Left ventricle myocardium inferior (tissue), 1 donor: ENCODE data around the gene PCDH10. TPM values are rescaled to one million over a fixed set of nuclear protein-coding genes. Genes with fewer than 3 reads are reported as not detected.
A peak's percentile ranks its signal among the peaks of the same experiment; 100 is the strongest.

ENCODE experiments used
- DNase-seq: peaks from one replicate; pipeline ENCODE4 v3.0.0-alpha.2; 2020
- H3K27ac ChIP-seq: fragments of 200-600 bp; replicated peaks from 2 replicates; pipeline ENCODE4 v1.8.0; 2021
- H3K27me3 ChIP-seq: fragments of 200-600 bp; 2 replicates; pipeline ENCODE4 v1.8.0; 2021; ENCODE audit warnings: low read depth
- H3K36me3 ChIP-seq: fragments of 200-600 bp; 2 replicates; pipeline ENCODE4 v1.8.0; 2021
- H3K4me1 ChIP-seq: fragments of 200-600 bp; 2 replicates; pipeline ENCODE4 v1.8.0; 2021
- H3K4me3 ChIP-seq: fragments of 200-600 bp; 2 replicates; pipeline ENCODE4 v1.8.0; 2021; ENCODE audit warnings: mild to moderate bottlenecking, moderate library complexity
- H3K9me3 ChIP-seq: fragments of 200-600 bp; replicated peaks from 2 replicates; pipeline ENCODE4 v1.8.0; 2021
- intact Hi-C: fragments of 100-400 bp; cut with micrococcal nuclease; formaldehyde crosslinking; loops from one replicate; pipeline ENCODE4 v1.11.0; 2022
- total RNA-seq: library from RNA; stranded (reverse); fragmentation: NEBNext Ultra II Directional; extraction: Animal tissue kit (Norgen Biotek cat#: 25700); gene quantifications from one replicate; pipeline ENCODE4 v1.2.1, GENCODE V29; 2021
- TF ChIP-seq, protein P1 (sequence below): fragments of 200-600 bp; IDR thresholded peaks from 2 replicates; pipeline ENCODE4 v1.8.0; 2021; ENCODE audit warnings: antibody characterized with exemption, mild to moderate bottlenecking, borderline replicate concordance
- donor health status: DM: no; HTN: yes; CAD: no; lungs with severe emphysema.

PCDH10 gene
- total RNA-seq, 1 donor from 2014 or later: 0.14 TPM

DNA sequence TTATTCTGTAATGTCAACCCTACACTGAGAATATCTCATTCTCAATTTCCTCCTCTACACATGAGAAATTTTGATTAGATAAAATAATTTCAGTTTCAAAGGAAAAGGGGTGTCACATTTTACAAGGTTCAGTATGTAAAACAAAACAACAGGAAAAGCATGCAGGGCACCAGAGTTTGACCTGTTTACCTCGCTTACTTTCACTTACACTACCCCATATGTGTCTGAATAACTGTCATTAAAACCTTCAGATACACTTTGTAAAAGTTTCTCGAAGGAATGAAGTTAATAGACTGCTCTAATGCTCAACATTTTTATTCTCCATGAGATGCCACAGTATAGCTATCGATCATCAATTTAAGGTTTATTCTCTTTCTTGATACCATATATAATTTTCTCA lies 12.3 kb upstream of the PCDH10 start:
- intact Hi-C loops: no loop called here
- Histone ChIP-seq H3K27ac (no peak overlapping the region), H3K4me1 (no peaks in the 10 kb centered on the region), H3K27me3 (peaks cover 17% of the 10 kb centered on the region), H3K4me3 (no peak overlapping the region), H3K9me3 (no peaks in the 10 kb centered on the region), H3K36me3 (no peaks in the 10 kb centered on the region)
- TF ChIP-seq, protein P1, sequence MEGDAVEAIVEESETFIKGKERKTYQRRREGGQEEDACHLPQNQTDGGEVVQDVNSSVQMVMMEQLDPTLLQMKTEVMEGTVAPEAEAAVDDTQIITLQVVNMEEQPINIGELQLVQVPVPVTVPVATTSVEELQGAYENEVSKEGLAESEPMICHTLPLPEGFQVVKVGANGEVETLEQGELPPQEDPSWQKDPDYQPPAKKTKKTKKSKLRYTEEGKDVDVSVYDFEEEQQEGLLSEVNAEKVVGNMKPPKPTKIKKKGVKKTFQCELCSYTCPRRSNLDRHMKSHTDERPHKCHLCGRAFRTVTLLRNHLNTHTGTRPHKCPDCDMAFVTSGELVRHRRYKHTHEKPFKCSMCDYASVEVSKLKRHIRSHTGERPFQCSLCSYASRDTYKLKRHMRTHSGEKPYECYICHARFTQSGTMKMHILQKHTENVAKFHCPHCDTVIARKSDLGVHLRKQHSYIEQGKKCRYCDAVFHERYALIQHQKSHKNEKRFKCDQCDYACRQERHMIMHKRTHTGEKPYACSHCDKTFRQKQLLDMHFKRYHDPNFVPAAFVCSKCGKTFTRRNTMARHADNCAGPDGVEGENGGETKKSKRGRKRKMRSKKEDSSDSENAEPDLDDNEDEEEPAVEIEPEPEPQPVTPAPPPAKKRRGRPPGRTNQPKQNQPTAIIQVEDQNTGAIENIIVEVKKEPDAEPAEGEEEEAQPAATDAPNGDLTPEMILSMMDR: no peak
- no peak for DNase-seq

DNA sequence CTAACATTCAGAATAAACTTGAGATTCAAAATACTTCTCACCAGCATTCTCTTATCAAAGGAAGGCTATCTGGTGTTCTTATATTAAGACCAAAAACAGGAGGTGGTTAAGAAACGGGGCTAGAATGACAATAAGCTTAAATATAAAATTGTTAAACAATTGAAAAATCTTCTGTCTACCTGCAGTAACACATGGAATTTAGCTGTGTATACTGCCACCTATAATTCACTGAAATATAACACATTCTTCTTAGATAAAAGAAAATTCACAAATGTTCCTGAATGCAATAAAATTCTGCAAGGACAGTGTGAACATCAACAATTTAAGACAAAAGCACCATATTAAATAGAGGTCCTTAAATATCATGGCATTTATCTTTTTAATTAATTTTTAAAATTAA lies 11.5 kb upstream of the PCDH10 start:
- TF ChIP-seq, protein P1: no peak
- no peak for DNase-seq
- Histone ChIP-seq H3K9me3 (no peaks in the 10 kb centered on the region), H3K27me3 (peaks cover 21% of the 10 kb centered on the region), H3K4me1 (no peaks in the 10 kb centered on the region), H3K36me3 (no peaks in the 10 kb centered on the region), H3K27ac (no peak overlapping the region), H3K4me3 (no peak overlapping the region)
- intact Hi-C loops: no loop called here

DNA sequence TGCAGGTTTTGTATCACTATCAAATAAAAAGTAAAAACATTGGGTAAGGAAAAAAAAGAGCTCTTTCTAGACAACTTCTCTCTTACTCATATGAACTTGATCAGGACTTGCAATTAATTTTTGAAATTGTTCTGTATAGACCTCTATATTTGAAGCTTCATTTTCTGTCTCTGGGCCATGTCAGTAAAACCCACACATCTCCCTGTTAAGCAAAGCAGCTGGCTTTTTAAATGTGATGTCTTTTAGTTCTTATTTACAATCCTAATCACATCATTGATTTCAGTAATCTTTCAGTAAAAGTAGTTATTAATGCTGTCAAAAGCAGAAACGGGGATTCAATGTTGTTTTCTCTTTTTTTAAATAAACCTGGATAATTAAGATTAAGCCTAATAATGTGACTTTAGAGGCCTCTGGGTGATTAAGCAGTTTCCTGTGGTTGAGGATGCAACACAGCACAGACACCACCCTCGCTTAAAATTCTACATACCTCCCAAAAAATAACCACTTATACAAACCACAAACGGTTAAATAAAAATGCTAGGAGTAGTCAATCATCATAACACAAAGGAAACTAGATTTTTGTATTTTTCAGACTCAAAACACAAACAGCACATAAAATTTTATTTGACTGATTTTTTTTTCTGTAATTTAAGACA lies 5.2 kb upstream of the PCDH10 start:
- H3K27me3 ChIP-seq: peaks cover 72% of the 10 kb centered on the region
- H3K27ac ChIP-seq: no peak overlapping the region
- TF ChIP-seq, protein P1: no peak
- DNase-seq: no peak
- H3K36me3 ChIP-seq: no peaks in the 10 kb centered on the region
- peaks cover 27% of the 10 kb centered on the region for H3K4me1 ChIP-seq
- no peak overlapping the region for H3K4me3 ChIP-seq
- intact Hi-C loops: no loop called here
- H3K9me3 ChIP-seq: no peaks in the 10 kb centered on the region

GRCh38 chr4:133145241-133145640 lies 3.9 kb upstream of the PCDH10 start:
- intact Hi-C loops: no loop called here
- no peak overlapping the region for H3K4me3 ChIP-seq
- TF ChIP-seq, protein P1: no peak
- no peak overlapping the region for H3K27ac ChIP-seq
- H3K9me3 ChIP-seq: no peaks in the 10 kb centered on the region
- H3K4me1 ChIP-seq: peaks cover 40% of the 10 kb centered on the region
- no peak for DNase-seq
- no peaks in the 10 kb centered on the region for H3K36me3 ChIP-seq
- peaks cover 84% of the 10 kb centered on the region for H3K27me3 ChIP-seq

GRCh38 chr4:133145758-133146573 lies 3.1 kb upstream of the PCDH10 start:
- intact Hi-C loops: no loop called here
- no peaks in the 10 kb centered on the region for H3K36me3 ChIP-seq
- H3K4me3 ChIP-seq: peak overlapping the region; percentile 62
- peaks cover 47% of the 10 kb centered on the region for H3K4me1 ChIP-seq
- DNase-seq: no peak
- H3K27ac ChIP-seq: no peak overlapping the region
- no peaks in the 10 kb centered on the region for H3K9me3 ChIP-seq
- peaks cover 84% of the 10 kb centered on the region for H3K27me3 ChIP-seq
- TF ChIP-seq, protein P1: no peak
